Testis (tissue), 2 donors: ENCODE measurements around the gene ZNF300.

Experiments used
- CTCF ChIP-seq, 3 experiments: fragments of 450-650 bp in 2 of 3; fragments of 200-600 bp in 1 of 3; sonication (generic) in 1 of 3; IDR thresholded peaks; one replicate each; pipeline ENCODE4 v1.5.1; 2016 to 2019; ENCODE audit warnings: antibody characterized with exemption in 3 of 3, mild to moderate bottlenecking in 2 of 3, moderate library complexity in 1 of 3
- POLR2A ChIP-seq: fragments of 450-650 bp; IDR thresholded peaks from one replicate; pipeline ENCODE4 v1.6.1; 2017; ENCODE audit warnings: antibody characterized with exemption, mild to moderate bottlenecking, moderate library complexity

GRCh38 chr5:150931368-150931965 is 26.7 kb upstream of the ZNF300 start:
- no peak for TF ChIP-seq POLR2A
- no peak for TF ChIP-seq CTCF (IDR thresholded peaks at IDR 0.05)
